Tibial nerve (tissue), 3 donors: ENCODE results near the gene RANBP17.

ENCODE experiments used
- POLR2A ChIP-seq, 2 donors: fragments of 450-650 bp; IDR thresholded peaks; one replicate each; pipeline ENCODE4 v1.6.1; 2017; ENCODE audit warnings: antibody characterized with exemption in 2 of 2, mild to moderate bottlenecking in 2 of 2, moderate library complexity in 2 of 2
- TF ChIP-seq, protein P1 (sequence below), 5 experiments: fragments of 200-600 bp in 3 of 5; fragments of 450-650 bp in 2 of 5; sonication (generic) in 3 of 5; IDR thresholded peaks; one replicate each; pipeline ENCODE4 v1.5.1; 2016 to 2019; ENCODE audit warnings: antibody characterized with exemption in 5 of 5, mild to moderate bottlenecking in 3 of 5, moderate library complexity in 2 of 5

GRCh38 chr5:171131497-171131896 lies 269.7 kb downstream of the RANBP17 start:
- no peak for TF ChIP-seq POLR2A (IDR thresholded peaks at IDR 0.05)
- TF ChIP-seq, protein P1, sequence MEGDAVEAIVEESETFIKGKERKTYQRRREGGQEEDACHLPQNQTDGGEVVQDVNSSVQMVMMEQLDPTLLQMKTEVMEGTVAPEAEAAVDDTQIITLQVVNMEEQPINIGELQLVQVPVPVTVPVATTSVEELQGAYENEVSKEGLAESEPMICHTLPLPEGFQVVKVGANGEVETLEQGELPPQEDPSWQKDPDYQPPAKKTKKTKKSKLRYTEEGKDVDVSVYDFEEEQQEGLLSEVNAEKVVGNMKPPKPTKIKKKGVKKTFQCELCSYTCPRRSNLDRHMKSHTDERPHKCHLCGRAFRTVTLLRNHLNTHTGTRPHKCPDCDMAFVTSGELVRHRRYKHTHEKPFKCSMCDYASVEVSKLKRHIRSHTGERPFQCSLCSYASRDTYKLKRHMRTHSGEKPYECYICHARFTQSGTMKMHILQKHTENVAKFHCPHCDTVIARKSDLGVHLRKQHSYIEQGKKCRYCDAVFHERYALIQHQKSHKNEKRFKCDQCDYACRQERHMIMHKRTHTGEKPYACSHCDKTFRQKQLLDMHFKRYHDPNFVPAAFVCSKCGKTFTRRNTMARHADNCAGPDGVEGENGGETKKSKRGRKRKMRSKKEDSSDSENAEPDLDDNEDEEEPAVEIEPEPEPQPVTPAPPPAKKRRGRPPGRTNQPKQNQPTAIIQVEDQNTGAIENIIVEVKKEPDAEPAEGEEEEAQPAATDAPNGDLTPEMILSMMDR (IDR thresholded peaks at IDR 0.05), result no peak
